Kidney (tissue), 14 donors: Measurements from ENCODE around the gene ZBTB7A. TPM values are rescaled to one million over a fixed set of nuclear protein-coding genes. Genes with fewer than 3 reads are reported as not detected.

Experiments
- DNase-seq, 5 donors: peaks; one replicate each; pipeline ENCODE4 v3.0.0-alpha.2; 2013 to 2020
- FAIRE-seq: peaks from 2 replicates; lab custom pipeline; 2012; peaks lifted over from hg19 to GRCh38; lab: Jason Lieb, UNC
- H3K27ac ChIP-seq, 2 donors: one replicate each; pipeline ENCODE4 v1.7.0; 2013; ENCODE audit warnings: low read depth in 2 of 2, low read length in 2 of 2, inconsistent platforms in 1 of 2
- H3K27me3 ChIP-seq: one replicate; pipeline ENCODE4 v1.7.1; 2013; ENCODE audit warnings: low read length, inconsistent platforms; ENCODE audit not compliant: control insufficient read depth, insufficient read depth
- H3K36me3 ChIP-seq, 3 donors: one replicate each; pipeline versions ENCODE4 v1.7.0 to v1.7.1; 2013; ENCODE audit warnings: low read length in 3 of 3, control low read depth in 1 of 3, inconsistent platforms in 1 of 3; ENCODE audit not compliant: insufficient read depth in 3 of 3, control insufficient read depth in 2 of 3
- H3K4me1 ChIP-seq, 3 donors: one replicate each; pipeline versions ENCODE4 v1.7.0 to v1.7.1; 2013; ENCODE audit warnings: low read length in 3 of 3, inconsistent platforms in 1 of 3, low read depth in 1 of 3; ENCODE audit not compliant: control insufficient read depth in 2 of 3, insufficient read depth in 2 of 3
- H3K4me3 ChIP-seq, 3 donors: one replicate each; pipeline versions ENCODE4 v1.7.0 to v1.8.1; 2013; ENCODE audit warnings: low read length in 3 of 3, control low read depth in 1 of 3, inconsistent platforms in 1 of 3
- H3K9ac ChIP-seq, 3 donors: one replicate each; pipeline versions ENCODE4 v1.7.0 to v1.7.1; 2013; ENCODE audit warnings: low read length in 3 of 3, control low read depth in 1 of 3, inconsistent platforms in 1 of 3
- H3K9me3 ChIP-seq, 3 donors: one replicate each; pipeline versions ENCODE4 v1.7.0 to v1.7.1; 2013; ENCODE audit warnings: low read length in 3 of 3, control low read depth in 1 of 3, inconsistent platforms in 1 of 3; ENCODE audit not compliant: control insufficient read depth in 2 of 3, insufficient read depth in 1 of 3
- CTCF ChIP-seq: IDR thresholded peaks from 3 replicates; pipeline ENCODE4 v1.5.1; 2012; ENCODE audit warnings: mild to moderate bottlenecking, moderate library complexity, borderline replicate concordance; ENCODE audit not compliant: insufficient read depth; ENCODE audit errors: extremely low read depth
- intact Hi-C: fragments of 100-400 bp; cut with DNase I; formaldehyde crosslinking; loops from one replicate; pipeline ENCODE4 v1.11.1; 2022
- polyA plus RNA-seq: library from polyadenylated mRNA; stranded (reverse); fragments of 350-450 nt; fragmentation: Illumina TruSeq; extraction: RNeasy Lipid Tissue Mini Kit (QIAGEN cat#74804); gene quantifications from one replicate; pipeline ENCODE4 v1.2.3, GENCODE V29; 2014; ENCODE audit warnings: low read depth, low replicate concordance; ENCODE audit not compliant: insufficient read depth
- total RNA-seq: library from RNA; stranded (reverse); fragmentation: NEBNext Ultra II Directional; extraction: Animal tissue kit (Norgen Biotek cat#: 25700); gene quantifications from one replicate; pipeline ENCODE4 v1.2.1, GENCODE V29; 2021
- donor health status: control.
- donor health status: control.
- donor health status: control.
- donor health status: control.
- donor health status: control.
- donor health status: DM: yes; HTN: yes; CAD: no.
- donor health status: Normal renal cell carcinoma (clear cell type).

ZBTB7A gene
- total and polyA plus RNA-seq, 2 donors from 2014 or later = 8.9 to 53.2 TPM

GRCh38 chr19:4046362-4046691 is 20.4 kb downstream of the ZBTB7A start:
- no peak for TF ChIP-seq CTCF
- peaks cover 0 to 10% (median 3%) of the 10 kb centered on the region in 3 donors for H3K36me3 ChIP-seq
- H3K9me3 ChIP-seq = no peaks in the 10 kb centered on the region
- H3K27me3 ChIP-seq = no peaks in the 10 kb centered on the region
- no peak overlapping the region for H3K27ac ChIP-seq
- no peak overlapping the region for H3K4me3 ChIP-seq
- H3K9ac ChIP-seq = no peak overlapping the region
- no peak for FAIRE-seq
- DNase-seq = no peak
- peaks cover 0 to 4% (median 0%) of the 10 kb centered on the region in 3 donors for H3K4me1 ChIP-seq
- intact Hi-C loops = no loop called here

GRCh38 chr19:4045597-4046361 is 20.9 kb downstream of the ZBTB7A start:
- Histone ChIP-seq H3K27me3 (no peaks in the 10 kb centered on the region), H3K27ac (no peak overlapping the region), H3K9me3 (no peaks in the 10 kb centered on the region), H3K4me3 (no peak overlapping the region), H3K4me1 (peaks cover 0 to 4% (median 0%) of the 10 kb centered on the region in 3 donors), H3K36me3 (peaks cover 0 to 10% (median 0%) of the 10 kb centered on the region in 3 donors), H3K9ac (no peak overlapping the region)
- intact Hi-C loops = no loop called here
- FAIRE-seq (no peak), DNase-seq (no peak)
- TF ChIP-seq CTCF = no peak

- Histone ChIP-seq H3K36me3 (peaks cover 0 to 7% (median 0%) of the 10 kb centered on the region in 3 donors), H3K27ac (no peak overlapping the region), H3K27me3 (no peaks in the 10 kb centered on the region), H3K9ac (no peak overlapping the region), H3K4me1 (peaks cover 0 to 4% (median 0%) of the 10 kb centered on the region in 3 donors), H3K9me3 (no peaks in the 10 kb centered on the region), H3K4me3 (no peak overlapping the region)
- DNase-seq (peak in 1 of 5 donors; percentile 42), FAIRE-seq (no peak)
- intact Hi-C loops = no loop called here
- TF ChIP-seq CTCF = no peak
Observed at GRCh38 chr19:4044990-4045465, 21.7 kb downstream of the ZBTB7A start.
